ENCODE results near the gene LPIN1.
A peak's percentile ranks its signal among the peaks of the same experiment; 100 is the strongest.

LPIN1 gene

GRCh38 chr2:11746376-11746806 is at the start of gene LPIN1:
TSS of gene LPIN1 (plus strand) at chr2:11746632. CDS start at chr2:11765542, 18,910 bp downstream.
- peak; percentile 41 for DNase-seq

GRCh38 chr2:11696736-11697102 is 49.7 kb upstream of the LPIN1 start:
- DNase-seq, result no peak

- DNase-seq, result no peak
Observed at GRCh38 chr2:11697103-11697871, 49.1 kb upstream of the LPIN1 start.

GRCh38 chr2:11698009-11698922 is 48.2 kb upstream of the LPIN1 start:
- no peak for DNase-seq

GRCh38 chr2:11699686-11700670 is 46.5 kb upstream of the LPIN1 start:
- no peak for DNase-seq

GRCh38 chr2:11701206-11701605 is 45.2 kb upstream of the LPIN1 start:
- no peak for DNase-seq

GRCh38 chr2:11701751-11702301 is 44.6 kb upstream of the LPIN1 start:
- DNase-seq, result no peak

GRCh38 chr2:11702946-11703345 is 43.5 kb upstream of the LPIN1 start:
- DNase-seq, result no peak

- no peak for DNase-seq
Observed at GRCh38 chr2:11703700-11704099, 42.7 kb upstream of the LPIN1 start.

- no peak for DNase-seq
Observed at GRCh38 chr2:11705063-11705462, 41.4 kb upstream of the LPIN1 start.

GRCh38 chr2:11705711-11706110 is 40.7 kb upstream of the LPIN1 start:
- DNase-seq, result no peak

GRCh38 chr2:11708106-11708505 is 38.3 kb upstream of the LPIN1 start:
- no peak for DNase-seq

GRCh38 chr2:11709293-11709692 is 37.1 kb upstream of the LPIN1 start:
- no peak for DNase-seq

GRCh38 chr2:11710210-11710609 is 36.2 kb upstream of the LPIN1 start:
- DNase-seq, result no peak

- DNase-seq, result no peak
Observed at GRCh38 chr2:11710632-11711353, 35.6 kb upstream of the LPIN1 start.

- DNase-seq, result no peak
Observed at GRCh38 chr2:11711354-11711716, 35.1 kb upstream of the LPIN1 start.

GRCh38 chr2:11711751-11712150 is 34.7 kb upstream of the LPIN1 start:
- no peak for DNase-seq

- no peak for DNase-seq
Observed at GRCh38 chr2:11712866-11713265, 33.6 kb upstream of the LPIN1 start.

- no peak for DNase-seq
Observed at GRCh38 chr2:11713815-11714214, 32.6 kb upstream of the LPIN1 start.

- DNase-seq, result no peak
Observed at GRCh38 chr2:11715987-11716652, 30.3 kb upstream of the LPIN1 start.

GRCh38 chr2:11716689-11717321 is 29.6 kb upstream of the LPIN1 start:
- no peak for DNase-seq

Data from DMS 273 treated with DMSO at 0.1 percent for 48 hours (cell line).